Bronchial epithelial cell (primary cell): ENCODE results near the gene RBMS1. TPM values are rescaled to one million over a fixed set of nuclear protein-coding genes. Genes with fewer than 3 reads are reported as not detected.
A peak's percentile ranks its signal among the peaks of the same experiment; 100 is the strongest.

Experiments
- DNase-seq: peaks from one replicate; pipeline ENCODE4 v3.0.0-alpha.2; 2010; ENCODE audit warnings: low read depth
- FAIRE-seq: peaks from 2 replicates; lab custom pipeline; 2011; peaks lifted over from hg19 to GRCh38; lab: Jason Lieb, UNC
- H3K27me3 ChIP-seq: 2 replicates; pipeline ENCODE4 v1.5.1; 2011; ENCODE audit warnings: low read length; ENCODE audit not compliant: control insufficient read depth, insufficient read depth
- H3K36me3 ChIP-seq: 2 replicates; pipeline ENCODE4 v1.5.1; 2011; ENCODE audit warnings: low read length; ENCODE audit not compliant: control insufficient read depth, insufficient read depth
- H3K4me3 ChIP-seq: 2 replicates; pipeline ENCODE4 v1.5.1; 2011; ENCODE audit warnings: mild to moderate bottlenecking, low read depth, low read length, control low read depth
- CTCF ChIP-seq: IDR thresholded peaks from 2 replicates; pipeline ENCODE4 v1.5.1; 2011; ENCODE audit warnings: mild to moderate bottlenecking, moderate library complexity, low read length, control low read depth, inconsistent platforms; ENCODE audit not compliant: insufficient read depth, severe bottlenecking
- total RNA-seq: library from RNA; depleted of rRNA; stranded (reverse); fragments of >200 nt; gene quantifications from 2 replicates; pipeline ENCODE4 v1.2.1, GENCODE V29; 2014

The RBMS1 gene
- total RNA-seq, 1 donor from 2014 or later = 30.0 TPM

GRCh38 chr2:160351956-160352355 lies 141.7 kb downstream of the RBMS1 start:
- Histone ChIP-seq H3K4me3 (no peak overlapping the region), H3K36me3 (no peaks in the 10 kb centered on the region), H3K27me3 (no peaks in the 10 kb centered on the region)
- DNase-seq (peak; percentile 87), FAIRE-seq (no peak)
- no peak for TF ChIP-seq CTCF

- no peaks in the 10 kb centered on the region for H3K36me3 ChIP-seq
- TF ChIP-seq CTCF = no peak
- FAIRE-seq = no peak
- H3K27me3 ChIP-seq = no peaks in the 10 kb centered on the region
- H3K4me3 ChIP-seq = no peak overlapping the region
- no peak for DNase-seq
Measured at GRCh38 chr2:160349306-160349705, 144.3 kb downstream of the RBMS1 start.

GRCh38 chr2:160347269-160347863 lies 146.2 kb downstream of the RBMS1 start:
- no peaks in the 10 kb centered on the region for H3K27me3 ChIP-seq
- H3K36me3 ChIP-seq = no peaks in the 10 kb centered on the region
- DNase-seq = no peak
- TF ChIP-seq CTCF = no peak
- H3K4me3 ChIP-seq = no peak overlapping the region
- no peak for FAIRE-seq

- Histone ChIP-seq H3K4me3 (no peak overlapping the region), H3K27me3 (no peaks in the 10 kb centered on the region), H3K36me3 (no peaks in the 10 kb centered on the region)
- TF ChIP-seq CTCF = no peak
- DNase-seq = no peak
- no peak for FAIRE-seq
Measured at GRCh38 chr2:160345071-160345764, 148.4 kb downstream of the RBMS1 start.

- no peaks in the 10 kb centered on the region for H3K36me3 ChIP-seq
- DNase-seq (no peak), FAIRE-seq (no peak)
- H3K27me3 ChIP-seq = no peaks in the 10 kb centered on the region
- no peak for TF ChIP-seq CTCF
- no peak overlapping the region for H3K4me3 ChIP-seq
Measured at GRCh38 chr2:160343404-160343803, 150.2 kb downstream of the RBMS1 start.

GRCh38 chr2:160339726-160340125 lies 153.9 kb downstream of the RBMS1 start:
- Histone ChIP-seq H3K27me3 (no peaks in the 10 kb centered on the region), H3K36me3 (no peaks in the 10 kb centered on the region), H3K4me3 (no peak overlapping the region)
- FAIRE-seq (no peak), DNase-seq (no peak)
- TF ChIP-seq CTCF = no peak
